Raji (cell line): ENCODE data around the gene PTBP1.

Experiments
- POLR2A ChIP-seq: IDR thresholded peaks from 2 replicates; pipeline ENCODE4 v1.6.1; 2011; ENCODE audit warnings: low read depth, low read length, control low read depth; ENCODE audit not compliant: insufficient read depth

PTBP1 gene

GRCh38 chr19:796692-797527 is at the start of gene PTBP1:
Gene PTBP1, plus strand, starts transcription at chr19:797452. Its CDS starts 46 bp downstream, at chr19:797498.
- peak; percentile 71 for TF ChIP-seq POLR2A

- TF ChIP-seq POLR2A = no peak
These were observed 49.0 kb upstream of the PTBP1 start for GRCh38 chr19:748274-748598.

- no peak for TF ChIP-seq POLR2A
These were observed 47.4 kb upstream of the PTBP1 start for GRCh38 chr19:749811-750210.

GRCh38 chr19:750640-751423 is 46.4 kb upstream of the PTBP1 start, which contains the start of gene MISP:
Gene MISP, plus strand, starts transcription at chr19:751112. Its CDS starts 5,835 bp downstream, at chr19:756947.
- TF ChIP-seq POLR2A = no peak

GRCh38 chr19:751501-752341 is 45.5 kb upstream of the PTBP1 start:
- no peak for TF ChIP-seq POLR2A

- no peak for TF ChIP-seq POLR2A
These were observed 44.4 kb upstream of the PTBP1 start for GRCh38 chr19:752652-753517.

- TF ChIP-seq POLR2A = no peak
These were observed 42.7 kb upstream of the PTBP1 start for GRCh38 chr19:754530-754929.

GRCh38 chr19:755063-755462 is 42.2 kb upstream of the PTBP1 start:
- TF ChIP-seq POLR2A = no peak

GRCh38 chr19:756236-756635 is 41.0 kb upstream of the PTBP1 start:
- no peak for TF ChIP-seq POLR2A

GRCh38 chr19:756821-757688 is 40.2 kb upstream of the PTBP1 start:
- no peak for TF ChIP-seq POLR2A

GRCh38 chr19:757811-758668 is 39.2 kb upstream of the PTBP1 start:
- TF ChIP-seq POLR2A = no peak

GRCh38 chr19:763181-763580 is 34.1 kb upstream of the PTBP1 start:
- TF ChIP-seq POLR2A = no peak

- no peak for TF ChIP-seq POLR2A
These were observed 33.4 kb upstream of the PTBP1 start for GRCh38 chr19:763869-764268.

- TF ChIP-seq POLR2A = no peak
These were observed 33.0 kb upstream of the PTBP1 start for GRCh38 chr19:764301-764700.
